H1 (cell line): ENCODE results near the gene ZNF414. TPM values are rescaled to one million over a fixed set of nuclear protein-coding genes. Genes with fewer than 3 reads are reported as not detected.

ENCODE experiments used
- CTCF ChIA-PET: fragments of 300-600 bp; sonication (Branson Sonifier 250); formaldehyde crosslinking; loops from one replicate; lab custom pipeline; 2021; ENCODE audit not compliant: partially characterized antibody; lab: Charles Lee
- POLR2A ChIA-PET: fragments of 300-600 bp; sonication (Branson Sonifier 250); formaldehyde crosslinking; loops from one replicate; lab custom pipeline; 2021; ENCODE audit warnings: inconsistent platforms; ENCODE audit not compliant: partially characterized antibody; lab: Charles Lee
- DNase-seq, 2 experiments: peaks; one replicate each; pipeline versions ENCODE4 v3.0.0 to v3.0.0-alpha.2; 2010 to 2022; ENCODE audit warnings: low spot score in 2 of 2, low read depth in 1 of 2, mixed read lengths in 1 of 2
- FAIRE-seq: peaks from 2 replicates; lab custom pipeline; 2011; peaks lifted over from hg19 to GRCh38; lab: Jason Lieb, UNC
- H2AFZ ChIP-seq: 2 replicates; pipeline ENCODE4 v1.8.1; 2012; ENCODE audit warnings: low read length, inconsistent platforms
- H2AK5ac ChIP-seq: 2 replicates; pipeline ENCODE4 v1.6.1; 2013; ENCODE audit warnings: low read depth, low read length
- H2BK120ac ChIP-seq: replicated peaks from 2 replicates; pipeline ENCODE3; 2013; ENCODE audit warnings: low read depth, low read length, inconsistent platforms
- H2BK12ac ChIP-seq: 2 replicates; pipeline ENCODE4 v1.6.1; 2013; ENCODE audit warnings: low read depth, low read length
- H2BK15ac ChIP-seq: 2 replicates; pipeline ENCODE4 v1.6.1; 2013; ENCODE audit warnings: low read length
- H2BK20ac ChIP-seq: 2 replicates; pipeline ENCODE4 v1.6.1; 2013; ENCODE audit warnings: low read length
- H2BK5ac ChIP-seq: 2 replicates; pipeline ENCODE4 v1.6.1; 2013; ENCODE audit warnings: low read depth, low read length
- H3K14ac ChIP-seq: 2 replicates; pipeline ENCODE4 v1.6.1; 2013; ENCODE audit warnings: inconsistent platforms; ENCODE audit not compliant: insufficient read length
- H3K18ac ChIP-seq: 2 replicates; pipeline ENCODE4 v1.6.1; 2013; ENCODE audit warnings: low read length; ENCODE audit errors: extremely low read depth
- H3K23ac ChIP-seq: 2 replicates; pipeline ENCODE4 v1.6.1; 2013; ENCODE audit warnings: inconsistent platforms; ENCODE audit not compliant: insufficient read length
- H3K23me2 ChIP-seq: 2 replicates; pipeline ENCODE4 v1.6.1; 2013; ENCODE audit warnings: low read depth, low read length
- H3K27ac ChIP-seq: 2 replicates; pipeline ENCODE4 v1.6.1; 2011; ENCODE audit warnings: low read depth, low read length, inconsistent platforms
- H3K27me3 ChIP-seq, 4 experiments: replicated peaks in 1 of 4; 1 replicate in 1 of 4; 2 replicates in 3 of 4; pipeline versions ENCODE4 v1.6.1 to v1.8.1; 2011 to 2013; ENCODE audit warnings: low read length in 3 of 4, mild to moderate bottlenecking in 3 of 4, inconsistent platforms in 2 of 4, mixed read lengths in 2 of 4, moderate library complexity in 1 of 4; ENCODE audit not compliant: control insufficient read depth in 3 of 4, insufficient read depth in 3 of 4; ENCODE audit errors: extremely low read depth in 1 of 4
- H3K36me3 ChIP-seq, 4 experiments: 2 replicates each; pipeline versions ENCODE4 v1.6.1 to v1.8.1; 2011 to 2013; ENCODE audit warnings: mild to moderate bottlenecking in 4 of 4, low read length in 3 of 4, moderate library complexity in 2 of 4, control low read depth in 1 of 4, inconsistent platforms in 1 of 4; ENCODE audit not compliant: insufficient read depth in 4 of 4, control insufficient read depth in 2 of 4
- H3K4ac ChIP-seq: replicated peaks from 2 replicates; pipeline ENCODE3; 2013; ENCODE audit warnings: low read length, low read depth, mixed read lengths, inconsistent platforms; ENCODE audit not compliant: insufficient read length
- H3K4me1 ChIP-seq, 4 experiments: replicated peaks in 1 of 4; 1 replicate in 1 of 4; 2 replicates in 3 of 4; pipeline versions ENCODE4 v1.6.1 to v1.8.1; 2011 to 2013; ENCODE audit warnings: low read length in 3 of 4, inconsistent platforms in 2 of 4, mixed read lengths in 1 of 4; ENCODE audit not compliant: insufficient read depth in 4 of 4, control insufficient read depth in 3 of 4
- H3K4me2 ChIP-seq, 2 experiments: 2 replicates each; pipeline versions ENCODE4 v1.6.1 to v1.8.1; 2011 to 2013; ENCODE audit warnings: low read depth in 2 of 2, low read length in 2 of 2, control low read depth in 1 of 2, inconsistent platforms in 1 of 2, mild to moderate bottlenecking in 1 of 2; ENCODE audit not compliant: insufficient read depth in 1 of 2
- H3K4me3 ChIP-seq, 4 experiments: fragments of 200-600, 300-600 bp in 1 of 4; sonication (generic), shearing (Covaris generic), sonication (Bioruptor Twin) in 1 of 4; 2 replicates each; pipeline versions ENCODE4 v1.5.1 to v1.8.1; 2011 to 2016; ENCODE audit warnings: low read length in 4 of 4, low read depth in 3 of 4, control low read depth in 2 of 4, inconsistent platforms in 2 of 4, mild to moderate bottlenecking in 2 of 4, mixed read lengths in 1 of 4, moderate library complexity in 1 of 4; ENCODE audit not compliant: insufficient read depth in 2 of 4; ENCODE audit errors: extremely low read depth in 1 of 4
- H3K56ac ChIP-seq: replicated peaks from 2 replicates; pipeline ENCODE3; 2013; ENCODE audit warnings: low read depth, mild to moderate bottlenecking, mixed read lengths, low read length, inconsistent platforms; ENCODE audit not compliant: insufficient read length
- H3K79me1 ChIP-seq: 2 replicates; pipeline ENCODE4 v1.6.1; 2013; ENCODE audit warnings: low read depth, low read length, control low read depth
- H3K79me2 ChIP-seq, 2 experiments: 2 replicates each; pipeline versions ENCODE4 v1.6.1 to v1.8.1; 2012 to 2013; ENCODE audit warnings: low read length in 2 of 2, mild to moderate bottlenecking in 2 of 2, inconsistent platforms in 1 of 2; ENCODE audit not compliant: insufficient read depth in 2 of 2, control insufficient read depth in 1 of 2
- H3K9ac ChIP-seq, 4 experiments: replicated peaks in 1 of 4; 1 replicate in 1 of 4; 2 replicates in 3 of 4; pipeline versions ENCODE4 v1.6.1 to v1.8.1; 2011 to 2013; ENCODE audit warnings: low read depth in 3 of 4, low read length in 3 of 4, control low read depth in 2 of 4, mild to moderate bottlenecking in 2 of 4, moderate library complexity in 2 of 4, inconsistent platforms in 1 of 4; ENCODE audit errors: extremely low read depth in 1 of 4
- H3K9me3 ChIP-seq, 2 experiments: 2 replicates each; pipeline versions ENCODE4 v1.6.1 to v1.8.1; 2012 to 2013; ENCODE audit warnings: mild to moderate bottlenecking in 2 of 2, moderate library complexity in 2 of 2, control low read depth in 1 of 2, inconsistent platforms in 1 of 2, low read depth in 1 of 2, low read length in 1 of 2, mixed read lengths in 1 of 2; ENCODE audit not compliant: insufficient read depth in 2 of 2
- H4K20me1 ChIP-seq, 2 experiments: replicated peaks in 1 of 2; 2 replicates each; pipeline versions ENCODE3 to v1.8.1; 2011 to 2013; ENCODE audit warnings: inconsistent platforms in 2 of 2, low read length in 2 of 2, mild to moderate bottlenecking in 1 of 2; ENCODE audit not compliant: insufficient read depth in 2 of 2, control insufficient read depth in 1 of 2
- H4K5ac ChIP-seq: 2 replicates; pipeline ENCODE4 v1.6.1; 2013; ENCODE audit warnings: low read length, low read depth, mixed read lengths, inconsistent platforms; ENCODE audit not compliant: insufficient read length
- H4K8ac ChIP-seq: 2 replicates; pipeline ENCODE4 v1.8.0; 2013; ENCODE audit warnings: mild to moderate bottlenecking, moderate library complexity, low read length, inconsistent platforms; ENCODE audit not compliant: insufficient read depth; ENCODE audit errors: extremely low read depth
- H4K91ac ChIP-seq: replicated peaks from 2 replicates; pipeline ENCODE3; 2013; ENCODE audit warnings: low read length, mixed read lengths, inconsistent platforms; ENCODE audit not compliant: insufficient read length
- BACH1 ChIP-seq: IDR thresholded peaks from 2 replicates; pipeline ENCODE4 v1.6.1; 2012; ENCODE audit warnings: low read length, improper control_type of control experiment
- CEBPB ChIP-seq: IDR thresholded peaks from 2 replicates; pipeline ENCODE4 v1.6.1; 2012; ENCODE audit warnings: low read depth, low read length
- CHD1 ChIP-seq: IDR thresholded peaks from 2 replicates; pipeline ENCODE4 v1.6.1; 2012; ENCODE audit warnings: low read depth, low read length, improper control_type of control experiment
- KDM4A ChIP-seq: IDR thresholded peaks from one replicate; pipeline ENCODE4 v1.7.1; 2012; ENCODE audit warnings: low read depth, mild to moderate bottlenecking, moderate library complexity, low read length, inconsistent platforms; ENCODE audit not compliant: severe bottlenecking
- RXRA ChIP-seq: IDR thresholded peaks from 2 replicates; pipeline ENCODE4 v1.6.1; 2011; ENCODE audit warnings: low read depth, mild to moderate bottlenecking, low read length, moderate library complexity; ENCODE audit not compliant: insufficient read depth
- WGBS, 2 experiments: shearing (Covaris generic) in 1 of 2; methylation state at CpG; one replicate each; pipeline versions ENCODE4 v1.1.6 to v1.1.7; 2013 to 2015; ENCODE audit warnings: low lambda C conversion rate in 2 of 2, mixed read lengths in 2 of 2, inconsistent platforms in 1 of 2, low coverage in 1 of 2, missing lambda C conversion rate in 1 of 2; ENCODE audit not compliant: insufficient replicate concordance in 2 of 2, insufficient coverage in 1 of 2, insufficient read length in 1 of 2; ENCODE audit errors: extremely low coverage in 1 of 2, missing lambda C conversion rate in 1 of 2; 5-methylcytosine and 5-hydroxymethylcytosine counted together
- long read RNA-seq, 2 experiments: library from RNA in 1 of 2; library from capped mRNA in 1 of 2; stranded (forward); transcript quantifications; one replicate each; pipeline ENCODE4 v2.0.0, GENCODE V29; 2021; ENCODE audit warnings: inconsistent platforms in 1 of 2
- polyA minus RNA-seq, 3 experiments: library from RNA; depleted of rRNA, polyadenylated mRNA; stranded (reverse); fragments of >200 nt; gene quantifications; 1 replicate in 2 of 3; 2 replicates in 1 of 3; pipeline ENCODE4 v1.2.3, GENCODE V29; 2011
- polyA plus RNA-seq, 7 experiments: library from polyadenylated mRNA; depleted of rRNA in 3 of 7; stranded (reverse) in 5 of 7; unstranded in 2 of 7; fragments of >200 nt in 5 of 7; fragments of 200-250 nt in 2 of 7; gene quantifications; 1 replicate in 5 of 7; 2 replicates in 1 of 7; 4 replicates in 1 of 7; pipeline versions ENCODE4 v1.2.1 to v1.2.3, GENCODE V29; 2011 to 2013; ENCODE audit warnings: missing spikeins in 2 of 7, mixed read lengths in 2 of 7
- total RNA-seq: library from RNA; stranded (reverse); fragmentation: NEBNext Ultra II Directional; extraction: Animal tissue kit (Norgen Biotek cat#: 25700); gene quantifications from 2 replicates; pipeline ENCODE4 v1.2.1, GENCODE V29; 2021

The ZNF414 gene, protein sequence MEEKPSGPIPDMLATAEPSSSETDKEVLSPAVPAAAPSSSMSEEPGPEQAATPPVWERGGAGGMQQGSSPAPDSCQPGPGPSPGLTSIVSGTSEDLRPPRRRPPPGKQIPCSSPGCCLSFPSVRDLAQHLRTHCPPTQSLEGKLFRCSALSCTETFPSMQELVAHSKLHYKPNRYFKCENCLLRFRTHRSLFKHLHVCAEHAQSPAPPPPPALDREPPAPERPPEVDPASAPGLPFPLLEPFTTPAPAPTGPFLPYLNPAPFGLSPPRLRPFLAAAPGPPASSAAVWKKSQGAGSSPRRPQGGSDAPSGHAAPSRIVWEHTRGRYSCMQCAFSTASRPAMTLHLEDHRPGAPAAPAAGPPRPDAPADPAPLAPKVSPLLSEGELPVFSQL
- total RNA-seq (23.6 and 26.8 TPM in 2 replicates), polyA plus RNA-seq (2011; rRNA removed) (9.7 and 21.4 TPM in 2 replicates), polyA minus RNA-seq (2011; rRNA and poly(A)+ RNA removed) (3.3 and 5.1 TPM in 2 replicates)
- polyA plus RNA-seq (2011; cell fraction: cytosol; rRNA removed): 8.3 TPM
- polyA plus RNA-seq (2011; cell fraction: nucleus; rRNA removed): 27.5 TPM
- polyA plus RNA-seq (2012, experiment 1 of 2): 9.8 to 38.9 TPM (median 29.3 TPM) in 4 replicates
- polyA plus RNA-seq (2012, experiment 2 of 2): 39.1 TPM
- 25.1 TPM for polyA plus RNA-seq (2013, experiment 1 of 2)
- polyA plus RNA-seq (2013, experiment 2 of 2): 24.7 TPM
- polyA minus RNA-seq (2011; cell fraction: cytosol; rRNA and poly(A)+ RNA removed): 21.7 TPM
- 17.1 TPM for polyA minus RNA-seq (2011; cell fraction: nucleus; rRNA and poly(A)+ RNA removed)
- long read RNA-seq, experiment 1, partial matches to known transcripts: 9 of 15 reads
- long read RNA-seq, experiment 1, other reads (novel, unspliced or antisense): 1 of 15 reads
- long read RNA-seq, experiment 2: 0 reads

DNA sequence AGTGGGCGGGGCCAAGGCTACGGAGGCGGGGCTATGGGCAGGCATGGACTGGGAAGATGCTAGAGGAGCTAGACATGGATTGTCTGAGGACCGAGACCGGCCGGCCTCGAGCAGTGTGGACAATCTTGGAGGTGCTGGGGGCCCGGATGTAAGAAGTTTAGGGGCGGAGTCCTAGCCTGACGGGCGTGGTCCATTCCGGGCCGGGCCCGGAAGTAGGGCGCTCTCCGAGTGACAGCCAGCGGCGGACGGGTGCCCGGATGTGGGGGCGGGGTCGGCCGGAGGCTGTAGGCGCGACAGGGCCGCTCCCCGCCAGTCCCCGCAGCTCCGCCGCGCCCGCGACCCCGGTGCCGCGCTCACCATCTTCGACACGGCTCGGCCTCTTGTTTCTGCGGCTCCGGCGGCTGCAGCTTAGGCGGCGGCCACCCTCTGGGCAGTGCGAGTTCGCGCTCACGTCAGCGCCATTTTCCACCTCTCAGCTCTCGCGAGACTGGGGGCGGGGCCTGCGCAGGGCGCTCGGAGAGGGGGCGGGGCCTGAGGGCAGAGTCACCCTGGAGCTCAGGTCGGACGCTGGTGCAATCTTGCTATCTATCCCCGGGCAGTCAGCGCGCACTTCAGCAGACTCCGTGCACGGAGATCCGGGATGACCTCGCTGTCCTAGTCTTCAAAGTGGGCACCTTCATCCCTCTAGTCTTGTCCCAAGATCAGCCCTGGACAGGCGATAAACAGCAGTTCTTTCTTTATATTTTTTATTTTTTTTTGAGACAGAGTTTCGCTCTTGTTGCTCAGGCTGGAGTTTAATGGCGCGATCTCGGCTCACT, at the start of gene ZNF414:
TSS of gene ZNF414 (minus strand) at position 481 of the 818 bp plus-strand sequence. CDS start at position 360, 121 bp downstream.
- H2AFZ ChIP-seq: peak within 1 kb of the TSS; percentile 68; the same call in 1 of the 2 replicates
- DNase-seq (peak; percentile 96 to 99), FAIRE-seq (peak; percentile 73)
- H3K14ac ChIP-seq: no peak within 1 kb of the TSS
- no peak within 1 kb of the TSS for H2AK5ac ChIP-seq
- peak within 1 kb of the TSS; percentile 96 for H3K4ac ChIP-seq
- ChIA-PET CTCF (interaction anchor here (0.6 to 2.2 kb wide), 18 partner anchors 8 to 1389 kb away, joined by 3 to 15 read pairs (median 4); no protein-coding TSS in a partner anchor), POLR2A (interaction anchor here (0.6 to 4.5 kb wide), 27 partner anchors 9 to 570 kb away, joined by 3 to 73 read pairs (median 4); partner anchors contain the start of genes KANK3 and TIMM44)
- H4K91ac ChIP-seq: peak within 1 kb of the TSS; percentile 88
- peak within 1 kb of the TSS; percentile 97 for H3K18ac ChIP-seq
- no peak within 1 kb of the TSS for H2BK120ac ChIP-seq
- peak within 1 kb of the TSS; percentile 89; the same call in 1 of the 2 replicates for H3K27ac ChIP-seq
- H3K4me2 ChIP-seq: peak within 1 kb of the TSS; percentile 43 to 91
- no peaks in the 10 kb centered on the region for H3K27me3 ChIP-seq
- H3K56ac ChIP-seq: peak within 1 kb of the TSS; percentile 86
- H3K9ac ChIP-seq: peak within 1 kb of the TSS; percentile 79 to 98 (median 96)
- H3K23ac ChIP-seq: no peak within 1 kb of the TSS
- peak within 1 kb of the TSS; percentile 97 for H2BK5ac ChIP-seq
- WGBS, 2 experiments: 7% methylated on average over 49 of the region's 70 CpGs; no CpG with 5 or more reads in 1 of the 2 experiments
- H3K36me3 ChIP-seq: peaks cover 0 to 9% (median 0%) of the 10 kb centered on the region in 4 experiments; a peak in 2 of 8 replicates
- peak within 1 kb of the TSS; percentile 99; the same call in 1 of the 2 replicates for H2BK15ac ChIP-seq
- H3K79me1 ChIP-seq: 0 out of 2 replicates have a peak, but pooled peaks cover 3% of the 10 kb centered on the region
- H2BK20ac ChIP-seq: 0 out of 2 replicates have a peak within 1 kb of the TSS, but pooled peaks have one; percentile 61
- H4K8ac ChIP-seq: peak within 1 kb of the TSS; percentile 98
- peak within 1 kb of the TSS; percentile 61 to 86 (median 76) for H3K4me3 ChIP-seq
- peaks cover 0 to 14% (median 8%) of the 10 kb centered on the region in 4 experiments; a peak in 6 of 7 replicates for H3K4me1 ChIP-seq
- peak within 1 kb of the TSS; percentile 98 for H4K5ac ChIP-seq
- H2BK12ac ChIP-seq: peak within 1 kb of the TSS; percentile 88; the same call in 1 of the 2 replicates
- no peaks in the 10 kb centered on the region for H3K79me2 ChIP-seq
- H4K20me1 ChIP-seq: no peaks in the 10 kb centered on the region
- peaks cover 4% of the 10 kb centered on the region; the same call in 1 of the 2 replicates for H3K23me2 ChIP-seq
- no peaks in the 10 kb centered on the region for H3K9me3 ChIP-seq
- TF ChIP-seq CHD1: no peak
- no peak for TF ChIP-seq CEBPB
- TF ChIP-seq BACH1: no peak
- TF ChIP-seq KDM4A: peak; percentile 61
- no peak for TF ChIP-seq RXRA
